ENCODE data around the gene RAB6A.
A peak's percentile ranks its signal among the peaks of the same experiment; 100 is the strongest.
"Not testable (repeated sequence)": the region's sequence is repeated elsewhere in the genome, so short reads cannot be mapped to it uniquely, and the experiment has no call there.

The RAB6A gene

GRCh38 chr11:73784080-73784634 is 23.3 kb upstream of the RAB6A start:
- no peaks in the 10 kb centered on the region for H3K27me3 Mint-ChIP-seq
- no peak overlapping the region for H3K4me3 Mint-ChIP-seq
- peaks cover 23% of the 10 kb centered on the region for H3K4me1 Mint-ChIP-seq (ENCODE audit: low read depth)
- no peak overlapping the region for H3K27ac Mint-ChIP-seq
- H3K9me3 Mint-ChIP-seq = no peaks in the 10 kb centered on the region
- H3K36me3 Mint-ChIP-seq (ENCODE audit: low read depth) = no peaks in the 10 kb centered on the region

GRCh38 chr11:73783483-73784020 is 22.7 kb upstream of the RAB6A start:
- no peak overlapping the region for H3K4me3 Mint-ChIP-seq

GRCh38 chr11:73781303-73781702 is 20.4 kb upstream of the RAB6A start:
- H3K27ac Mint-ChIP-seq = no peak overlapping the region
- H3K36me3 Mint-ChIP-seq (ENCODE audit: low read depth) = no peaks in the 10 kb centered on the region
- peaks cover 18% of the 10 kb centered on the region for H3K4me1 Mint-ChIP-seq (ENCODE audit: low read depth)
- no peaks in the 10 kb centered on the region for H3K27me3 Mint-ChIP-seq
- no peaks in the 10 kb centered on the region for H3K9me3 Mint-ChIP-seq
- H3K4me3 Mint-ChIP-seq = no peak overlapping the region

More at GRCh38 chr11:73783483-73784020, 22.7 kb upstream of the RAB6A start:
- no peaks in the 10 kb centered on the region for H3K36me3 Mint-ChIP-seq (ENCODE audit: low read depth)
- H3K4me1 Mint-ChIP-seq (ENCODE audit: low read depth) = peaks cover 23% of the 10 kb centered on the region
- H3K9me3 Mint-ChIP-seq = no peaks in the 10 kb centered on the region
- no peak overlapping the region for H3K27ac Mint-ChIP-seq
- no peaks in the 10 kb centered on the region for H3K27me3 Mint-ChIP-seq

GRCh38 chr11:73779084-73779902 is 18.4 kb upstream of the RAB6A start:
- Mint-ChIP-seq H3K4me1 (ENCODE audit: low read depth) (peaks cover 15% of the 10 kb centered on the region), H3K9me3 (no peaks in the 10 kb centered on the region)

GRCh38 chr11:73770811-73771210 is 9.9 kb upstream of the RAB6A start:
- H3K9me3 Mint-ChIP-seq; H3K36me3 Mint-ChIP-seq (ENCODE audit: low read depth); H3K4me1 Mint-ChIP-seq (ENCODE audit: low read depth); H3K4me3 Mint-ChIP-seq; H3K27ac Mint-ChIP-seq: not testable (repeated sequence)
- H3K27me3 Mint-ChIP-seq = peaks cover 10% of the 10 kb centered on the region

More at GRCh38 chr11:73779084-73779902, 18.4 kb upstream of the RAB6A start:
- Mint-ChIP-seq H3K27me3 (no peaks in the 10 kb centered on the region), H3K27ac (peak overlapping the region; percentile 98), H3K4me3 (peak overlapping the region; percentile 90), H3K36me3 (ENCODE audit: low read depth) (no peaks in the 10 kb centered on the region)

GRCh38 chr11:73766763-73767162 is 5.9 kb upstream of the RAB6A start:
- no peaks in the 10 kb centered on the region for H3K36me3 Mint-ChIP-seq (ENCODE audit: low read depth)
- H3K27ac Mint-ChIP-seq = no peak overlapping the region
- H3K27me3 Mint-ChIP-seq = peaks cover 10% of the 10 kb centered on the region
- no peaks in the 10 kb centered on the region for H3K9me3 Mint-ChIP-seq
- no peak overlapping the region for H3K4me3 Mint-ChIP-seq
- no peaks in the 10 kb centered on the region for H3K4me1 Mint-ChIP-seq (ENCODE audit: low read depth)

- H3K4me3 Mint-ChIP-seq = no peak overlapping the region
- no peaks in the 10 kb centered on the region for H3K9me3 Mint-ChIP-seq
- peaks cover 7% of the 10 kb centered on the region for H3K27me3 Mint-ChIP-seq
- peaks cover 28% of the 10 kb centered on the region for H3K4me1 Mint-ChIP-seq (ENCODE audit: low read depth)
- peaks cover under 1% of the 10 kb centered on the region for H3K36me3 Mint-ChIP-seq (ENCODE audit: low read depth)
- H3K27ac Mint-ChIP-seq = no peak overlapping the region
These were observed 1.9 kb upstream of the RAB6A start for GRCh38 chr11:73762732-73763131.

- H3K4me1 Mint-ChIP-seq (ENCODE audit: low read depth) = peaks cover 35% of the 10 kb centered on the region
- H3K9me3 Mint-ChIP-seq = no peaks in the 10 kb centered on the region
- no peaks in the 10 kb centered on the region for H3K27me3 Mint-ChIP-seq
- peak overlapping the region; percentile 93 for H3K27ac Mint-ChIP-seq
- H3K36me3 Mint-ChIP-seq (ENCODE audit: low read depth) = peaks cover 3% of the 10 kb centered on the region
- peak overlapping the region; percentile 93 for H3K4me3 Mint-ChIP-seq
These were observed 600 bp upstream of the RAB6A start for GRCh38 chr11:73761403-73761945.

GRCh38 chr11:73760135-73760678 is 667 bp downstream of the RAB6A start:
- Mint-ChIP-seq H3K36me3 (ENCODE audit: low read depth) (peaks cover 3% of the 10 kb centered on the region), H3K27me3 (no peaks in the 10 kb centered on the region), H3K4me1 (ENCODE audit: low read depth) (peaks cover 36% of the 10 kb centered on the region), H3K9me3 (no peaks in the 10 kb centered on the region), H3K27ac (peak overlapping the region; percentile 77), H3K4me3 (peak overlapping the region; percentile 93)

GRCh38 chr11:73759610-73760134 is 1.2 kb downstream of the RAB6A start:
- peaks cover 3% of the 10 kb centered on the region for H3K36me3 Mint-ChIP-seq (ENCODE audit: low read depth)
- H3K27ac Mint-ChIP-seq = peak overlapping the region; percentile 77
- H3K27me3 Mint-ChIP-seq = no peaks in the 10 kb centered on the region
- H3K9me3 Mint-ChIP-seq = no peaks in the 10 kb centered on the region
- H3K4me3 Mint-ChIP-seq = peak overlapping the region; percentile 93
- peaks cover 36% of the 10 kb centered on the region for H3K4me1 Mint-ChIP-seq (ENCODE audit: low read depth)

GRCh38 chr11:73758451-73758850 is 2.4 kb downstream of the RAB6A start:
- Mint-ChIP-seq H3K27me3 (no peaks in the 10 kb centered on the region), H3K4me3 (peak overlapping the region; percentile 93), H3K9me3 (no peaks in the 10 kb centered on the region), H3K36me3 (ENCODE audit: low read depth) (peaks cover 3% of the 10 kb centered on the region), H3K4me1 (ENCODE audit: low read depth) (peaks cover 45% of the 10 kb centered on the region), H3K27ac (no peak overlapping the region)

GRCh38 chr11:73757598-73757997 is 3.3 kb downstream of the RAB6A start:
- H3K27me3 Mint-ChIP-seq = no peaks in the 10 kb centered on the region
- peaks cover 6% of the 10 kb centered on the region for H3K36me3 Mint-ChIP-seq (ENCODE audit: low read depth)

GRCh38 chr11:73755670-73756069 is 5.2 kb downstream of the RAB6A start:
- peaks cover 21% of the 10 kb centered on the region for H3K36me3 Mint-ChIP-seq (ENCODE audit: low read depth)
- H3K4me3 Mint-ChIP-seq = no peak overlapping the region
- no peaks in the 10 kb centered on the region for H3K27me3 Mint-ChIP-seq
- peaks cover 58% of the 10 kb centered on the region for H3K4me1 Mint-ChIP-seq (ENCODE audit: low read depth)
- no peaks in the 10 kb centered on the region for H3K9me3 Mint-ChIP-seq
- no peak overlapping the region for H3K27ac Mint-ChIP-seq

More at GRCh38 chr11:73757598-73757997, 3.3 kb downstream of the RAB6A start:
- H3K4me3 Mint-ChIP-seq = no peak overlapping the region
- no peak overlapping the region for H3K27ac Mint-ChIP-seq
- H3K4me1 Mint-ChIP-seq (ENCODE audit: low read depth) = peaks cover 48% of the 10 kb centered on the region
- no peaks in the 10 kb centered on the region for H3K9me3 Mint-ChIP-seq

GRCh38 chr11:73753938-73754337 is 6.9 kb downstream of the RAB6A start:
- Mint-ChIP-seq H3K4me1 (ENCODE audit: low read depth) (peaks cover 53% of the 10 kb centered on the region), H3K36me3 (ENCODE audit: low read depth) (peaks cover 21% of the 10 kb centered on the region), H3K27me3 (no peaks in the 10 kb centered on the region), H3K27ac (no peak overlapping the region), H3K9me3 (no peaks in the 10 kb centered on the region), H3K4me3 (no peak overlapping the region)

GRCh38 chr11:73752903-73753302 is 8.0 kb downstream of the RAB6A start:
- H3K4me3 Mint-ChIP-seq = no peak overlapping the region
- no peak overlapping the region for H3K27ac Mint-ChIP-seq
- H3K4me1 Mint-ChIP-seq (ENCODE audit: low read depth) = peaks cover 45% of the 10 kb centered on the region

More at GRCh38 chr11:73752903-73753302, 8.0 kb downstream of the RAB6A start:
- H3K36me3 Mint-ChIP-seq (ENCODE audit: low read depth) = peaks cover 21% of the 10 kb centered on the region
- H3K27me3 Mint-ChIP-seq = no peaks in the 10 kb centered on the region
- H3K9me3 Mint-ChIP-seq = no peaks in the 10 kb centered on the region

All from stimulated activated naive CD8-positive, alpha-beta T cell treated with anti-CD3 and anti-CD28 coated beads, Interleukin-15, Interleukin-2, amounts not matched to agents 100 ng/mL and 50 ng/mL, for 24 hours (primary cell).